HL-60 (cell line): ENCODE data around the gene GNG12.

ENCODE experiments used
- CTCF ChIP-seq: IDR thresholded peaks from one replicate; pipeline ENCODE4 v1.5.1; 2011; ENCODE audit warnings: low read length, control low read depth, inconsistent platforms; ENCODE audit not compliant: insufficient read depth
- GABPA ChIP-seq: IDR thresholded peaks from 2 replicates; pipeline ENCODE4 v1.6.1; 2012; ENCODE audit warnings: low read depth
- POLR2AphosphoS5 ChIP-seq: IDR thresholded peaks from 2 replicates; pipeline ENCODE4 v1.6.1; 2012; ENCODE audit warnings: low read depth
- REST ChIP-seq: IDR thresholded peaks from 2 replicates; pipeline ENCODE4 v1.6.1; 2012; ENCODE audit warnings: low read depth; ENCODE audit not compliant: insufficient replicate concordance
- SPI1 ChIP-seq: IDR thresholded peaks from 2 replicates; pipeline ENCODE4 v1.6.1; 2012; ENCODE audit warnings: low read depth, mild to moderate bottlenecking, borderline replicate concordance

DNA sequence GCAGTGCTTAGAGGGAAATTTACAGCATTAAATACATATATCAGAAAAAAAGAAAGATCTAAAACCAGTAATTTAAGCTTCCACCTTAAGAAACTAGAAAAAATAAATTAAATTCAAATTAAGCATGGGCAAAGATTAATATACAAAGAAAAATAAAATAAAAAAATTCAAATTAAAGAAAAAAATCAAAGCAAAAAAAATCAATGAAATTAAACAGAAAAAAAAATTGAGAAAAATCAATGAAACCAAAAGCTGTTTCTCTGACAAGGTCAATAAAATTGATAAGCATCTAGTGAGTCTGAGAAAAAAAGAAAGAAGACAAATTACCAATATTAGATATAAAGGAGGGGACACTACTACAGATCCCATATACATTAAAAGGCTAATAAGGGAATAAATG is 26.0 kb downstream of the GNG12 start:
- no peak for TF ChIP-seq REST
- TF ChIP-seq CTCF: no peak
- no peak for TF ChIP-seq SPI1
- TF ChIP-seq POLR2AphosphoS5: no peak
- no peak for TF ChIP-seq GABPA
